WTC11 (cell line): ENCODE results near the gene MCCC1. TPM values are rescaled to one million over a fixed set of nuclear protein-coding genes. Genes with fewer than 3 reads are reported as not detected.
"Not testable (repeated sequence)": the region's sequence is repeated elsewhere in the genome, so short reads cannot be mapped to it uniquely, and the experiment has no call there.

ENCODE experiments used
- ATAC-seq: fragments of 200-7000 bp; cut with Tn5 transposase; 2 replicates; pipeline ENCODE4 v1.10.0; 2021; ENCODE audit warnings: mild to moderate bottlenecking, moderate library complexity
- CTCF ChIA-PET: fragments of 300-600 bp; sonication (Branson Sonifier 250); formaldehyde crosslinking; loops from one replicate; lab custom pipeline; 2021; ENCODE audit warnings: antibody characterized with exemption; lab: Charles Lee
- POLR2A ChIA-PET: fragments of 350-600 bp; sonication (Branson Sonifier 250); formaldehyde crosslinking; loops from one replicate; lab custom pipeline; 2021; ENCODE audit warnings: antibody characterized with exemption; lab: Charles Lee
- DNase-seq: peaks from one replicate; pipeline ENCODE4 v3.0.0; 2021; ENCODE audit warnings: low spot score
- H3K27ac Mint-ChIP-seq: 2 replicates; pipeline ENCODE4 v1.8.0; 2021; ENCODE audit warnings: mixed read lengths
- H3K27me3 Mint-ChIP-seq: 2 replicates; pipeline ENCODE4 v1.8.0; 2021; ENCODE audit warnings: low read depth, mild to moderate bottlenecking, moderate library complexity, mixed read lengths
- H3K36me3 Mint-ChIP-seq: 2 replicates; pipeline ENCODE4 v1.8.0; 2021; ENCODE audit warnings: mixed read lengths
- H3K4me1 Mint-ChIP-seq: 2 replicates; pipeline ENCODE4 v1.8.0; 2022; ENCODE audit warnings: mixed read lengths
- H3K4me3 Mint-ChIP-seq: 2 replicates; pipeline ENCODE4 v1.8.0; 2021; ENCODE audit warnings: mild to moderate bottlenecking, moderate library complexity, mixed read lengths
- H3K9me3 Mint-ChIP-seq: 2 replicates; pipeline ENCODE4 v1.8.0; 2021; ENCODE audit warnings: mixed read lengths
- ELF4 ChIP-seq: sonication (generic); formaldehyde crosslinking; IDR thresholded peaks from 2 replicates; pipeline ENCODE4 v1.8.1; 2022; ENCODE audit warnings: low read depth, mild to moderate bottlenecking, moderate library complexity, missing genetic modification reagents
- EMX1 ChIP-seq: fragments of 250-450 bp; sonication (Bioruptor Pico); IDR thresholded peaks from 2 replicates; pipeline ENCODE4 v1.8.0; 2021; ENCODE audit warnings: mild to moderate bottlenecking
- ESRRA ChIP-seq: sonication (generic); formaldehyde crosslinking; IDR thresholded peaks from 2 replicates; pipeline ENCODE4 v1.8.1; 2022; ENCODE audit warnings: mild to moderate bottlenecking, missing genetic modification reagents, borderline replicate concordance
- GABPB1 ChIP-seq: sonication (generic); formaldehyde crosslinking; IDR thresholded peaks from 2 replicates; pipeline ENCODE4 v1.8.1; 2023; ENCODE audit warnings: mild to moderate bottlenecking, missing genetic modification reagents
- GRHL2 ChIP-seq: fragments of 250-450 bp; sonication (Bioruptor Pico); IDR thresholded peaks from 2 replicates; pipeline ENCODE4 v1.8.0; 2022; ENCODE audit warnings: mild to moderate bottlenecking, moderate library complexity; ENCODE audit not compliant: insufficient replicate concordance, severe bottlenecking
- HMGA2 ChIP-seq: fragments of 250-450 bp; sonication (Bioruptor Pico); IDR thresholded peaks from 2 replicates; pipeline ENCODE4 v1.4.0; 2021; ENCODE audit warnings: mild to moderate bottlenecking, moderate library complexity
- JAZF1 ChIP-seq: fragments of 250-450 bp; sonication (Bioruptor Pico); IDR thresholded peaks from 2 replicates; pipeline ENCODE4 v1.9.0; 2021; ENCODE audit warnings: moderate library complexity, mild to moderate bottlenecking, inconsistent platforms
- MXD4 ChIP-seq: fragments of 250-450 bp; sonication (Bioruptor Pico); IDR thresholded peaks from 2 replicates; pipeline ENCODE4 v1.8.0; 2021; ENCODE audit warnings: mild to moderate bottlenecking, moderate library complexity, borderline replicate concordance
- NFATC4 ChIP-seq: fragments of 250-450 bp; sonication (Bioruptor Pico); IDR thresholded peaks from 2 replicates; pipeline ENCODE4 v1.9.0; 2021; ENCODE audit warnings: mild to moderate bottlenecking
- OVOL2 ChIP-seq: fragments of 250-450 bp; sonication (Bioruptor Pico); IDR thresholded peaks from 2 replicates; pipeline ENCODE4 v1.9.0; 2021; ENCODE audit warnings: mild to moderate bottlenecking, borderline replicate concordance
- SMAD3 ChIP-seq: sonication (generic); formaldehyde crosslinking; IDR thresholded peaks from 2 replicates; pipeline ENCODE4 v1.8.0; 2022; ENCODE audit warnings: missing genetic modification reagents, mild to moderate bottlenecking, borderline replicate concordance
- ZBTB21 ChIP-seq: sonication (generic); formaldehyde crosslinking; IDR thresholded peaks from 2 replicates; pipeline ENCODE4 v1.8.1; 2023; ENCODE audit warnings: mild to moderate bottlenecking, missing genetic modification reagents, borderline replicate concordance
- ZNF121 ChIP-seq: sonication (generic); formaldehyde crosslinking; IDR thresholded peaks from 2 replicates; pipeline ENCODE4 v1.8.0; 2023; ENCODE audit warnings: missing genetic modification reagents
- ZNF232 ChIP-seq: sonication (generic); formaldehyde crosslinking; IDR thresholded peaks from 2 replicates; pipeline ENCODE4 v1.8.0; 2022; ENCODE audit warnings: mild to moderate bottlenecking, missing genetic modification reagents
- ZNF263 ChIP-seq: sonication (generic); formaldehyde crosslinking; IDR thresholded peaks from 2 replicates; pipeline ENCODE4 v1.8.1; 2022; ENCODE audit warnings: low read depth, mild to moderate bottlenecking, moderate library complexity, missing genetic modification reagents
- ZNF423 ChIP-seq: fragments of 250-450 bp; sonication (Bioruptor Pico); IDR thresholded peaks from 2 replicates; pipeline ENCODE4 v2.1.2; 2022; ENCODE audit warnings: mild to moderate bottlenecking, moderate library complexity
- ZNF671 ChIP-seq: fragments of 250-450 bp; sonication (Bioruptor Pico); IDR thresholded peaks from 2 replicates; pipeline ENCODE4 v1.8.0; 2021; ENCODE audit warnings: mild to moderate bottlenecking
- total RNA-seq: library from RNA; stranded (reverse); gene quantifications from 3 replicates; pipeline ENCODE4 v1.2.3, GENCODE V29; 2021
- TF ChIP-seq, protein P1 (sequence below): sonication (generic); formaldehyde crosslinking; IDR thresholded peaks from 2 replicates; pipeline ENCODE4 v1.8.0; 2023; ENCODE audit warnings: mild to moderate bottlenecking, missing genetic modification reagents
- TF ChIP-seq, protein P2 (sequence below): sonication (generic); formaldehyde crosslinking; IDR thresholded peaks from 2 replicates; pipeline ENCODE4 v1.8.0; 2023; ENCODE audit warnings: missing genetic modification reagents
- TF ChIP-seq, protein P3 (sequence below): sonication (generic); formaldehyde crosslinking; conservative IDR thresholded peaks from 2 replicates; pipeline ENCODE4 v1.8.1; 2022; ENCODE audit warnings: mild to moderate bottlenecking, missing genetic modification reagents
- TF ChIP-seq, protein P4 (sequence below): sonication (generic); formaldehyde crosslinking; IDR thresholded peaks from 2 replicates; pipeline ENCODE4 v1.8.0; 2022; ENCODE audit warnings: mild to moderate bottlenecking, missing genetic modification reagents
- TF ChIP-seq, protein P5 (sequence below): sonication (generic); formaldehyde crosslinking; IDR thresholded peaks from 2 replicates; pipeline ENCODE4 v1.8.1; 2023; ENCODE audit warnings: mild to moderate bottlenecking, missing genetic modification reagents, moderate library complexity
- TF ChIP-seq, protein P6 (sequence below): sonication (generic); formaldehyde crosslinking; IDR thresholded peaks from 2 replicates; pipeline ENCODE4 v1.8.1; 2023; ENCODE audit warnings: mild to moderate bottlenecking, moderate library complexity, missing genetic modification reagents
- TF ChIP-seq, protein P7 (sequence below): sonication (generic); formaldehyde crosslinking; IDR thresholded peaks from 2 replicates; pipeline ENCODE4 v1.8.1; 2023; ENCODE audit warnings: mild to moderate bottlenecking, missing genetic modification reagents

The MCCC1 gene
- total RNA-seq, 1 experiment from 2014 or later, result 19.5 TPM

DNA sequence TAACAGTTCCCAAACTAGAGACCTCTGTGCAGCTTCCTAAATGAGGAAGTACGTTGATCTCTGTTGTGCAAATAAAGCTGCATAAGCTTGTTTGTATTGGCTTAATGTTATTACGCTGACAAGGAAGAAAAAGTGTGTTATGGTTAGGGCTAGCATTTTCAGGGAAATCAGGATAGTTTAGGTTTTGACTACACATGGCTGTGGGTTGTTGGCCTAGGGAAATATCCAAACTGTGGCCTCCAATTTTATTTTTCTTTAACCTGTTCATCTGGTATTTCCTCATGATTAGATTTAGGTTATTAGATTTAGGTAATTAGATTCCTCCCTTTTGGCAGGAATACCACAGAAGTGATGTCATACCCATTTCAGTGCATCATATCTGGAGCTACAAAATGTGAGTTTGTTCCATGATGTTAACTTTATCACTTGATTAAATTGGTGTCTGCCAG is 8.7 kb upstream of the MCCC1 start:
- ChIA-PET POLR2A (no interaction called here), CTCF (no interaction called here)
- no peaks in the 10 kb centered on the region for H3K4me1 Mint-ChIP-seq
- ATAC-seq (no peak), DNase-seq (no peak)
- H3K4me3 Mint-ChIP-seq, result no peak overlapping the region
- no peak for TF ChIP-seq NFATC4 (CRISPR knock-in tag)
- no peak for TF ChIP-seq GRHL2 (CRISPR knock-in tag)
- TF ChIP-seq ZNF423, result no peak
- no peak for TF ChIP-seq ZNF263
- no peak for TF ChIP-seq ZNF232 (CRISPR knock-in tag)
- TF ChIP-seq, protein P1, sequence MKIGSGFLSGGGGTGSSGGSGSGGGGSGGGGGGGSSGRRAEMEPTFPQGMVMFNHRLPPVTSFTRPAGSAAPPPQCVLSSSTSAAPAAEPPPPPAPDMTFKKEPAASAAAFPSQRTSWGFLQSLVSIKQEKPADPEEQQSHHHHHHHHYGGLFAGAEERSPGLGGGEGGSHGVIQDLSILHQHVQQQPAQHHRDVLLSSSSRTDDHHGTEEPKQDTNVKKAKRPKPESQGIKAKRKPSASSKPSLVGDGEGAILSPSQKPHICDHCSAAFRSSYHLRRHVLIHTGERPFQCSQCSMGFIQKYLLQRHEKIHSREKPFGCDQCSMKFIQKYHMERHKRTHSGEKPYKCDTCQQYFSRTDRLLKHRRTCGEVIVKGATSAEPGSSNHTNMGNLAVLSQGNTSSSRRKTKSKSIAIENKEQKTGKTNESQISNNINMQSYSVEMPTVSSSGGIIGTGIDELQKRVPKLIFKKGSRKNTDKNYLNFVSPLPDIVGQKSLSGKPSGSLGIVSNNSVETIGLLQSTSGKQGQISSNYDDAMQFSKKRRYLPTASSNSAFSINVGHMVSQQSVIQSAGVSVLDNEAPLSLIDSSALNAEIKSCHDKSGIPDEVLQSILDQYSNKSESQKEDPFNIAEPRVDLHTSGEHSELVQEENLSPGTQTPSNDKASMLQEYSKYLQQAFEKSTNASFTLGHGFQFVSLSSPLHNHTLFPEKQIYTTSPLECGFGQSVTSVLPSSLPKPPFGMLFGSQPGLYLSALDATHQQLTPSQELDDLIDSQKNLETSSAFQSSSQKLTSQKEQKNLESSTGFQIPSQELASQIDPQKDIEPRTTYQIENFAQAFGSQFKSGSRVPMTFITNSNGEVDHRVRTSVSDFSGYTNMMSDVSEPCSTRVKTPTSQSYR (CRISPR knock-in tag), result no peak
- TF ChIP-seq, protein P2, sequence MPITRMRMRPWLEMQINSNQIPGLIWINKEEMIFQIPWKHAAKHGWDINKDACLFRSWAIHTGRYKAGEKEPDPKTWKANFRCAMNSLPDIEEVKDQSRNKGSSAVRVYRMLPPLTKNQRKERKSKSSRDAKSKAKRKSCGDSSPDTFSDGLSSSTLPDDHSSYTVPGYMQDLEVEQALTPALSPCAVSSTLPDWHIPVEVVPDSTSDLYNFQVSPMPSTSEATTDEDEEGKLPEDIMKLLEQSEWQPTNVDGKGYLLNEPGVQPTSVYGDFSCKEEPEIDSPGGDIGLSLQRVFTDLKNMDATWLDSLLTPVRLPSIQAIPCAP (CRISPR knock-in tag), result no peak
- TF ChIP-seq, protein P3, sequence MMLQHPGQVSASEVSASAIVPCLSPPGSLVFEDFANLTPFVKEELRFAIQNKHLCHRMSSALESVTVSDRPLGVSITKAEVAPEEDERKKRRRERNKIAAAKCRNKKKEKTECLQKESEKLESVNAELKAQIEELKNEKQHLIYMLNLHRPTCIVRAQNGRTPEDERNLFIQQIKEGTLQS (CRISPR knock-in tag), result no peak
- TF ChIP-seq, protein P4, sequence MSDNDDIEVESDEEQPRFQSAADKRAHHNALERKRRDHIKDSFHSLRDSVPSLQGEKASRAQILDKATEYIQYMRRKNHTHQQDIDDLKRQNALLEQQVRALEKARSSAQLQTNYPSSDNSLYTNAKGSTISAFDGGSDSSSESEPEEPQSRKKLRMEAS, result no peak
- TF ChIP-seq ZNF671, result no peak
- TF ChIP-seq OVOL2, result no peak
- TF ChIP-seq MXD4 (CRISPR knock-in tag), result no peak
- no peak for TF ChIP-seq JAZF1 (CRISPR knock-in tag)
- TF ChIP-seq, protein P5, sequence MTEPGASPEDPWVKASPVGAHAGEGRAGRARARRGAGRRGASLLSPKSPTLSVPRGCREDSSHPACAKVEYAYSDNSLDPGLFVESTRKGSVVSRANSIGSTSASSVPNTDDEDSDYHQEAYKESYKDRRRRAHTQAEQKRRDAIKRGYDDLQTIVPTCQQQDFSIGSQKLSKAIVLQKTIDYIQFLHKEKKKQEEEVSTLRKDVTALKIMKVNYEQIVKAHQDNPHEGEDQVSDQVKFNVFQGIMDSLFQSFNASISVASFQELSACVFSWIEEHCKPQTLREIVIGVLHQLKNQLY (CRISPR knock-in tag), result no peak
- TF ChIP-seq, protein P6, sequence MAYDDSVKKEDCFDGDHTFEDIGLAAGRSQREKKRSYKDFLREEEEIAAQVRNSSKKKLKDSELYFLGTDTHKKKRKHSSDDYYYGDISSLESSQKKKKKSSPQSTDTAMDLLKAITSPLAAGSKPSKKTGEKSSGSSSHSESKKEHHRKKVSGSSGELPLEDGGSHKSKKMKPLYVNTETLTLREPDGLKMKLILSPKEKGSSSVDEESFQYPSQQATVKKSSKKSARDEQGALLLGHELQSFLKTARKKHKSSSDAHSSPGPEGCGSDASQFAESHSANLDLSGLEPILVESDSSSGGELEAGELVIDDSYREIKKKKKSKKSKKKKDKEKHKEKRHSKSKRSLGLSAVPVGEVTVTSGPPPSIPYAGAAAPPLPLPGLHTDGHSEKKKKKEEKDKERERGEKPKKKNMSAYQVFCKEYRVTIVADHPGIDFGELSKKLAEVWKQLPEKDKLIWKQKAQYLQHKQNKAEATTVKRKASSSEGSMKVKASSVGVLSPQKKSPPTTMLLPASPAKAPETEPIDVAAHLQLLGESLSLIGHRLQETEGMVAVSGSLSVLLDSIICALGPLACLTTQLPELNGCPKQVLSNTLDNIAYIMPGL (CRISPR knock-in tag), result no peak
- no peak for TF ChIP-seq HMGA2 (CRISPR knock-in tag)
- H3K27ac Mint-ChIP-seq, result no peak overlapping the region
- peaks cover 9% of the 10 kb centered on the region; the same call in 1 of the 2 replicates for H3K36me3 Mint-ChIP-seq
- no peaks in the 10 kb centered on the region for H3K27me3 Mint-ChIP-seq
- H3K9me3 Mint-ChIP-seq, result peaks cover 22% of the 10 kb centered on the region

DNA sequence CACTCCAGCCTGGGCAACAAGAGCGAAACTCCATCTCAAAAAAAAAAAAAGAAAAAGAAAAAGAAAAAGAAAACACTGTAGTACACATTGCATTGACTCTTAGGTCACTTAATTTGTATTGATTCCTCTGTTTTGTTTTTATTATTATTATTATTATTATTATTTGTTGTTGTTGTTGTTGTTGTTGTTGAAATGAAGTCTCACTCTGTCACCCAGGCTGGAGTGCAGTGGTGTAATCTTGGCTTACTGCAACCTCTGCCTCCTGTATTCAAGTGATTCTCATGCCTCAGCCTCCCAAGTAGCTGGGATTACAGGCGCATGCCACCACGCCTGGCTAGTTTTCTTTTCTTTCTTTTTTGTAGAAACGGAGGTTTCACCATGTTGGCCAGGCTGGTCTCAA is 8.1 kb upstream of the MCCC1 start:
- H3K27me3 Mint-ChIP-seq, H3K4me3 Mint-ChIP-seq, DNase-seq, H3K36me3 Mint-ChIP-seq, CTCF ChIA-PET, ATAC-seq, POLR2A ChIA-PET, H3K27ac Mint-ChIP-seq, H3K4me1 Mint-ChIP-seq: not testable (repeated sequence)
- peaks cover 22% of the 10 kb centered on the region for H3K9me3 Mint-ChIP-seq

DNA sequence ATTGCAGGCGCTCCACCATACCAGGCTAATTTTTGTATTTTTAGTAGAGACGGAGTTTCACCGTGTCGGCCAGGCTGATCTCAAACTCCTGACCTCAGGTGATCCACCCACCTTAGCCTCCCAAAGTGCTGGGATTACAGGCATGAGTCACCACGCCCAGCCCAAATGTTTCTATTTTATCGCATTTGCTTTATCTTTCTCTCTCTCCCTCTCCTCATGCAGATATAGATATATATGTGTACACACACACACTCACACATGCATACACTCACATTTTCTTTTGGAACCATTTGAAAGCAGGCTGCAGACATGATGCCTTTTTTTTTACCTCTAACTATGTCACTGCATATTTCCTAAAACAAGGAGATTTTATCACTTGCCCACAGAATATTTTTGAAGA is 7.3 kb upstream of the MCCC1 start:
- no peak for DNase-seq
- peaks cover 6% of the 10 kb centered on the region; the same call in 1 of the 2 replicates for H3K36me3 Mint-ChIP-seq
- CTCF ChIA-PET, result no interaction called here
- H3K9me3 Mint-ChIP-seq, result peaks cover 18% of the 10 kb centered on the region
- no peaks in the 10 kb centered on the region for H3K4me1 Mint-ChIP-seq
- no peaks in the 10 kb centered on the region for H3K27me3 Mint-ChIP-seq
- POLR2A ChIA-PET, result no interaction called here
- no peak for ATAC-seq
- no peak overlapping the region for H3K4me3 Mint-ChIP-seq
- no peak overlapping the region for H3K27ac Mint-ChIP-seq
- TF ChIP-seq GABPB1 (no peak), GRHL2 (CRISPR knock-in tag) (no peak), ZBTB21 (CRISPR knock-in tag) (no peak), ZNF121 (no peak), SMAD3 (CRISPR knock-in tag) (no peak), EMX1 (no peak), ESRRA (CRISPR knock-in tag) (no peak), ELF4 (CRISPR knock-in tag) (no peak)
- TF ChIP-seq, protein P7, sequence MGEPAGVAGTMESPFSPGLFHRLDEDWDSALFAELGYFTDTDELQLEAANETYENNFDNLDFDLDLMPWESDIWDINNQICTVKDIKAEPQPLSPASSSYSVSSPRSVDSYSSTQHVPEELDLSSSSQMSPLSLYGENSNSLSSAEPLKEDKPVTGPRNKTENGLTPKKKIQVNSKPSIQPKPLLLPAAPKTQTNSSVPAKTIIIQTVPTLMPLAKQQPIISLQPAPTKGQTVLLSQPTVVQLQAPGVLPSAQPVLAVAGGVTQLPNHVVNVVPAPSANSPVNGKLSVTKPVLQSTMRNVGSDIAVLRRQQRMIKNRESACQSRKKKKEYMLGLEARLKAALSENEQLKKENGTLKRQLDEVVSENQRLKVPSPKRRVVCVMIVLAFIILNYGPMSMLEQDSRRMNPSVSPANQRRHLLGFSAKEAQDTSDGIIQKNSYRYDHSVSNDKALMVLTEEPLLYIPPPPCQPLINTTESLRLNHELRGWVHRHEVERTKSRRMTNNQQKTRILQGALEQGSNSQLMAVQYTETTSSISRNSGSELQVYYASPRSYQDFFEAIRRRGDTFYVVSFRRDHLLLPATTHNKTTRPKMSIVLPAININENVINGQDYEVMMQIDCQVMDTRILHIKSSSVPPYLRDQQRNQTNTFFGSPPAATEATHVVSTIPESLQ, result no peak
